GM12872 (cell line): ENCODE measurements around the gene SLC4A3.

Experiments
- TF ChIP-seq, protein P1 (sequence below): IDR thresholded peaks from 3 replicates; pipeline ENCODE4 v1.5.1; 2011; ENCODE audit warnings: low read depth, mild to moderate bottlenecking, low read length, moderate library complexity; ENCODE audit not compliant: insufficient read depth

The SLC4A3 gene

DNA sequence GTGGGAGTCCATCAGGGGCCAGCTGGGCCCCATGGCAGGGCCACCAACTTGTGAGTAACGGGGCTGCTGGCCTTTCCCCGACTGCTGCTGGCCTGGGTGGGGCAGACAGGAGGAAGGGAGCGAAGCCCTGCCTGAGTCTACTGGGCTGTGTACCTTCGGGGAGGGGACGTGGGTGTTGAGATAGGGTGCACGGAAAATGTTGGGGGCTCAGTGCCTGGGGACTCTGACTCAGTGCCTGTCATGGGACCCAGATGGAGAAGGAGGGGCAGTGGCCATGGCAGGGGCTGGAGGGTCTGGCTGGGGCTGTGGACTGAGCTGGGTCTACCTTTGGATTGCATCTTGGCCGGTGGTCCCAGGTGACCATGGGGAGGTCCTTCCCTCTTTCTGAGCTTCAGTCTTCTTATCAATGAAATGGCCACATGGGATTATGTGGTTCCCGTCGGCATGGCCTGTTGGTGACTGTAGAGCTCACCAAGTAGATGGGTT lies 4.0 kb downstream of the SLC4A3 start:
- TF ChIP-seq, protein P1, sequence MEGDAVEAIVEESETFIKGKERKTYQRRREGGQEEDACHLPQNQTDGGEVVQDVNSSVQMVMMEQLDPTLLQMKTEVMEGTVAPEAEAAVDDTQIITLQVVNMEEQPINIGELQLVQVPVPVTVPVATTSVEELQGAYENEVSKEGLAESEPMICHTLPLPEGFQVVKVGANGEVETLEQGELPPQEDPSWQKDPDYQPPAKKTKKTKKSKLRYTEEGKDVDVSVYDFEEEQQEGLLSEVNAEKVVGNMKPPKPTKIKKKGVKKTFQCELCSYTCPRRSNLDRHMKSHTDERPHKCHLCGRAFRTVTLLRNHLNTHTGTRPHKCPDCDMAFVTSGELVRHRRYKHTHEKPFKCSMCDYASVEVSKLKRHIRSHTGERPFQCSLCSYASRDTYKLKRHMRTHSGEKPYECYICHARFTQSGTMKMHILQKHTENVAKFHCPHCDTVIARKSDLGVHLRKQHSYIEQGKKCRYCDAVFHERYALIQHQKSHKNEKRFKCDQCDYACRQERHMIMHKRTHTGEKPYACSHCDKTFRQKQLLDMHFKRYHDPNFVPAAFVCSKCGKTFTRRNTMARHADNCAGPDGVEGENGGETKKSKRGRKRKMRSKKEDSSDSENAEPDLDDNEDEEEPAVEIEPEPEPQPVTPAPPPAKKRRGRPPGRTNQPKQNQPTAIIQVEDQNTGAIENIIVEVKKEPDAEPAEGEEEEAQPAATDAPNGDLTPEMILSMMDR: no peak

DNA sequence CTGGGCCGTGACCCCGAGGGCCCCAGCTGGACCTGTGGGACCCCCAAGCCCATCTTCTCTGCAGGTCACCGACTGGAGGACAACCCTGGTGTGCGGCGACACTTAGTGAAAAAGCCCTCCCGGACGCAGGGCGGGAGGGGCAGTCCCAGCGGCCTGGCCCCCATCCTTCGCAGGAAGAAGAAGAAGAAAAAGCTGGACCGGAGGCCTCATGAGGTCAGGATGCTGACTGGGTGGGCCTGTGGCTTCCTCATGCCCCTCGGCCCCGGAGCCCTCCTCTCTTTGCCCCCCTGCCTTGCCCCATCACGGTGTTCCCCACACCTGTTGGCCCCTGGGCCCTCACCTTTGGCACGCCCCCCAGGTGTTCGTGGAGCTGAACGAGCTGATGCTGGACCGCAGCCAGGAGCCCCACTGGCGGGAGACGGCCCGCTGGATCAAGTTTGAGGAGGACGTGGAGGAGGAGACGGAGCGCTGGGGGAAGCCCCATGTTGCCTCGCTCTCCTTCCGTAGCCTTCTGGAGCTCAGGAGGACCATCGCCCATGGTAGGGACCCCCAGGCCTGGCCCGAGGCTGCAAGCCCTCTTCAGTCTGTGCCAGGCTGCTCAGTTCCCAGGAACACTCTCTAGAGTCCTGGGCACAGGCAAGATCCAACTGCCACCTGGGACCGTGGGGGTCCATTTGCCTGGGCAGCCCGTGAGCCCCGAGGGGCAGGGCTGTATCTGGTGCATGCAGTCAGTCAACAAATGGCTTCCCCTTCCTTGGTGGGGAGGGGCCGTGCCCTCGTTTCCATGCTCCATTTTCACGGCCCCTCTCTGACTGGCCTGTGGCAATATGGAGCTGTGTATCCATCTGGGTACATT lies 4.7 kb downstream of the SLC4A3 start:
- TF ChIP-seq, protein P1: no peak

DNA sequence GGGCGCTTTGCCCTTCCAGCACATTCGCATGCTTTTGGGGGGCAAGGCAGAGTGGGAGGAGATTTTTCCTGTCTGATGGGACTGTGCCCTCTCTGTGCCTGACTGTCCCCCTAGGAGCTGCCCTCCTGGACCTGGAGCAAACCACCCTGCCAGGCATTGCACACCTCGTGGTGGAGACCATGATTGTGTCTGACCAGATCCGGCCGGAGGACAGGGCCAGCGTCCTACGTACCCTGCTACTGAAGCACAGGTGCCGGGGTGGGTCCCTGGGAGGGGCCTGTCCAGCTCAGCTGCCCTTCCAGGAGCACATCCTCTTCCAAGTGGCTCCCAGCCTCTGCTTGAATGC lies 5.3 kb downstream of the SLC4A3 start:
- TF ChIP-seq, protein P1: no peak

DNA sequence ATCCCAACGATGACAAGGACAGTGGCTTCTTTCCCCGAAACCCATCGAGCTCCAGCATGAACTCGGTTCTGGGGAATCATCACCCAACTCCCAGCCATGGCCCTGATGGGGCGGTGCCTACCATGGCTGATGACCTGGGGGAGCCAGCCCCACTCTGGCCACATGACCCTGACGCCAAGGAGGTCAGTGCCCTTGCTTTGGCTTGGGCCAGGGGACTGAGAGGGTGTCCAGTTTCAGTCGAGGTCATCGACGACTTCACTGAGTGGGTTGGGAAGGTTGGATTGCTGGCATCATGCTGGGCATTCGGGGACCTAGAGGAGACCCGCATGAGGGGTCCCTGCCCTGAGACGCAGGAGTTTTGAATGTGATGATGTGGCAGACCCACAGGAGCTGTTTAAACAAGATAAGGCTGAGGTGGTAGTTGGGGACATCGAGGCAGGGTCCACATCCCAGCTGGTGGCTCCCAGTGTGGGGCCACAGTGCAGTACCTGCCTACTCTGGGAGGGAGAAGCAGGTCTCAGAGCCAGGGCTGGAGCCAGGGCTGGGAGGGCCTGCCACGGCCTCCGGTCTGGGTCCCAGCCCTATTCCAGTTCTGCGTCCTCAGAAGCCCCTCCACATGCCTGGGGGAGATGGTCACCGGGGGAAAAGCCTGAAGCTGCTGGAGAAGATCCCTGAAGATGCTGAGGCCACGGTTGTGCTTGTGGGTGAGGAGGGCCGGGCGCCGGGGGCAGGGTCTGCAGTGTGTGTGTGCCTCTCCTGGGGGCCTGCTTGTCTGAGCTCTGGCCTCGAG lies 6.0 kb downstream of the SLC4A3 start:
- TF ChIP-seq, protein P1: no peak

DNA sequence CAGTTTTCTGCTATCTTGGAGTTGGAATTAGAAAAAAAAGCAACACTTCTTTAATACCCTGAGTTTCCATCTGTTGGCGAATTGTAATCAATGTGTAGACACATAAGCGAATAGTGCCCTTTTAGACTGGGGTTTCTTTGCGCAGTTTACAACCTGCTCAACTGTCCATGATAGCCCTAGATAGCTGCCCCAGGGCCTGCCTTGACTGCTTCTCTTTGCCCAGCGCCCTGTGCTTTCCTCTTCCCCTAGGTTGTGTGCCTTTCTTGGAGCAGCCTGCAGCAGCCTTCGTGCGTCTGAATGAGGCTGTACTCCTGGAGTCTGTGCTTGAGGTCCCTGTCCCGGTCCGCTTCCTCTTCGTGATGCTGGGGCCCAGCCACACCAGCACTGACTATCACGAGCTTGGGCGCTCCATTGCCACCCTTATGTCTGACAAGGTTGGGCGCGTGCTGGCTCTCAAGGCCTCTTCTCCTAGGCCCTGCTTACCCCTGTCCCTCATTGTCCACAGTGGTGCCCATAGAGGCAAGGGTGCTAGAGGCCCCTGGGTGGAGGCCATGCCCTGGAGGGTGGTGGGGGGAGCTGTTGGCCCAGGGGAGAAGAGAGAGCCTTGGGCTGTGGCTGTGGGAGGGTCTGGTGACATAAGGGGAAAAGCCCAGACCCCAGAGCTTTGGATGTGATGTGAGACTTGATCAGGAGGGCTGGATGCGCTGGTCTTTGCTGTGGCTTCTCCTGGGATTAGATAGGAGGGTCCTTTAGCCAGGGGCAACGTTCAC lies 6.9 kb downstream of the SLC4A3 start:
- TF ChIP-seq, protein P1: no peak

DNA sequence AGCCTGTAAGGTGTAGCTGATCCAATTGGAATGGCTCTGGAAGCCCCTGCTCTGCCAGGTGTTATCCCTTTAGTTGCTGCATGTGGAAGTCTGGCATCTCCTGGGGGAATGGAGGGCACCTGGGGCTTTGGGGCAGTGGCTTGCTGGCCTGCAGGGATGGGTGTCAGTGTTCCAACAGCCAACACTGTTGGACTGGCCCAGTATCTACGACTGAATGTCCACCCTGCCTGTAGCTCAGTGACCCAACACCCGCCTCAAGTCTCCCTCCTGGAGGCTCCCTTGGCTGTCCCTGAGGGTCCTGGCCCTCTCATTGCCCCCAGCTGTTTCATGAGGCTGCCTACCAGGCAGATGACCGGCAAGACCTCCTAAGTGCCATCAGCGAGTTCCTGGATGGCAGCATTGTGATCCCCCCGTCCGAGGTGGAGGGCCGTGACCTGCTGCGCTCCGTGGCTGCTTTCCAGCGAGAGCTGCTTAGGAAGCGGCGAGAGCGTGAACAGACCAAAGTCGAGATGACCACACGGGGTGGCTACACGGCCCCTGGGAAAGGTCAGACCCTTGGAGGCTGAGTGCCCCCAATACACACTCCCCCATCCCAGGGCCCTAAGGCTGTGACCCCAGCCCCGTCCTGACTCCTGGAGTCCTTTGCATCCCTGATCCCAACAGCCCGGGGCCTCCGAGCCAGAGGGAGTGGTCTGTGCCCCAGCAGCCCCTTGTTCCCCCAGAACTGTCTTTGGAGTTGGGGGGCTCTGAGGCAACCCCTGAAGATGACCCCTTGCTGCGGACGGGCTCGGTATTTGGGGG lies 7.7 kb downstream of the SLC4A3 start:
- TF ChIP-seq, protein P1: no peak
